SK-N-SH treated with all-trans-retinoic acid at 6 μM for 48 hours (cell line): Measurements from ENCODE around the gene GRK6.

ENCODE experiments used
- ATAC-seq: fragments of 200-7000 bp; cut with Tn5 transposase; 3 replicates; pipeline ENCODE4 v1.9.1; 2020; ENCODE audit warnings: mild to moderate bottlenecking, moderate library complexity
- BACH2 ChIP-seq: fragments of 250-450 bp; sonication (Bioruptor Pico); IDR thresholded peaks from 2 replicates; pipeline ENCODE4 v1.9.0; 2021; ENCODE audit warnings: mild to moderate bottlenecking, borderline replicate concordance
- CREB5 ChIP-seq: fragments of 250-450 bp; sonication (Bioruptor Pico); IDR thresholded peaks from 2 replicates; pipeline ENCODE4 v1.5.1; 2020; ENCODE audit warnings: low read depth, mild to moderate bottlenecking, moderate library complexity
- CSDC2 ChIP-seq: fragments of 250-450 bp; sonication (Bioruptor Pico); IDR thresholded peaks from 2 replicates; pipeline ENCODE4 v1.5.0; 2020; ENCODE audit warnings: mild to moderate bottlenecking, moderate library complexity
- CSRNP3 ChIP-seq: fragments of 250-450 bp; sonication (Bioruptor Pico); IDR thresholded peaks from 2 replicates; pipeline ENCODE4 v1.5.1; 2021; ENCODE audit warnings: mild to moderate bottlenecking, moderate library complexity
- GLIS3 ChIP-seq: fragments of 250-450 bp; sonication (Bioruptor Pico); IDR thresholded peaks from 2 replicates; pipeline ENCODE4 v1.5.0; 2020; ENCODE audit warnings: mild to moderate bottlenecking, moderate library complexity
- ISL1 ChIP-seq: fragments of 250-450 bp; sonication (Bioruptor Pico); IDR thresholded peaks from 2 replicates; pipeline ENCODE4 v2.1.2; 2022; ENCODE audit warnings: mild to moderate bottlenecking, moderate library complexity
- OSR1 ChIP-seq: fragments of 250-450 bp; sonication (Bioruptor Pico); IDR thresholded peaks from 2 replicates; pipeline ENCODE4 v1.8.0; 2022; ENCODE audit warnings: moderate library complexity, mild to moderate bottlenecking, inconsistent platforms
- PATZ1 ChIP-seq: fragments of 250-450 bp; sonication (Bioruptor Pico); IDR thresholded peaks from 2 replicates; pipeline ENCODE4 v1.8.0; 2020; ENCODE audit warnings: mild to moderate bottlenecking, moderate library complexity, borderline replicate concordance
- POU6F1 ChIP-seq: fragments of 250-450 bp; sonication (Bioruptor Pico); IDR thresholded peaks from 2 replicates; pipeline ENCODE4 v1.8.0; 2021; ENCODE audit warnings: low read depth, mild to moderate bottlenecking, moderate library complexity, borderline replicate concordance
- PPARA ChIP-seq: fragments of 250-450 bp; sonication (Bioruptor Pico); IDR thresholded peaks from 2 replicates; pipeline ENCODE4 v1.5.0; 2020; ENCODE audit warnings: mild to moderate bottlenecking, borderline replicate concordance
- RARB ChIP-seq: fragments of 250-450 bp; sonication (Bioruptor Pico); IDR thresholded peaks from 2 replicates; pipeline ENCODE4 v1.8.0; 2021; ENCODE audit warnings: mild to moderate bottlenecking, moderate library complexity
- SNAI2 ChIP-seq: fragments of 250-450 bp; sonication (Bioruptor Pico); IDR thresholded peaks from 2 replicates; pipeline ENCODE4 v1.5.0; 2020; ENCODE audit warnings: mild to moderate bottlenecking, moderate library complexity
- TCF4 ChIP-seq: fragments of 250-450 bp; sonication (Bioruptor Pico); IDR thresholded peaks from 2 replicates; pipeline ENCODE4 v1.8.0; 2021; ENCODE audit warnings: mild to moderate bottlenecking, moderate library complexity, borderline replicate concordance
- TOX ChIP-seq: fragments of 250-450 bp; sonication (Bioruptor Pico); IDR thresholded peaks from 2 replicates; pipeline ENCODE4 v1.8.0; 2021; ENCODE audit warnings: mild to moderate bottlenecking, moderate library complexity, borderline replicate concordance
- TSHZ2 ChIP-seq: fragments of 250-450 bp; sonication (Bioruptor Pico); IDR thresholded peaks from 2 replicates; pipeline ENCODE4 v1.5.0; 2020; ENCODE audit warnings: mild to moderate bottlenecking, moderate library complexity
- ZC3H10 ChIP-seq: fragments of 250-450 bp; sonication (Bioruptor Pico); IDR thresholded peaks from 2 replicates; pipeline ENCODE4 v1.5.1; 2021; ENCODE audit warnings: mild to moderate bottlenecking, moderate library complexity
- ZFP3 ChIP-seq: fragments of 250-450 bp; sonication (Bioruptor Pico); IDR thresholded peaks from 2 replicates; pipeline ENCODE4 v1.5.0; 2020; ENCODE audit warnings: mild to moderate bottlenecking, moderate library complexity
- ZFP30 ChIP-seq: fragments of 450-650 bp; formaldehyde crosslinking; IDR thresholded peaks from 2 replicates; pipeline ENCODE4 v1.5.0; 2022; ENCODE audit warnings: mild to moderate bottlenecking, moderate library complexity
- ZNF70 ChIP-seq: fragments of 450-650 bp; formaldehyde crosslinking; IDR thresholded peaks from 2 replicates; pipeline ENCODE4 v1.5.0; 2020; ENCODE audit warnings: mild to moderate bottlenecking, moderate library complexity
- ZNF8 ChIP-seq: fragments of 450-650 bp; formaldehyde crosslinking; IDR thresholded peaks from 2 replicates; pipeline ENCODE4 v1.5.0; 2020; ENCODE audit warnings: mild to moderate bottlenecking, moderate library complexity

Gene GRK6

GRCh38 chr5:177432839-177433657 lies 6.6 kb downstream of the GRK6 start:
- no peak for ATAC-seq
- no peak for TF ChIP-seq ISL1 (CRISPR knock-in tag)
- TF ChIP-seq, all 23 proteins: peak for 0

- no peak for ATAC-seq
- TF ChIP-seq PATZ1 (CRISPR knock-in tag) (no peak), ZFP3 (no peak), GLIS3 (CRISPR knock-in tag) (no peak), BACH2 (CRISPR knock-in tag) (no peak), TSHZ2 (CRISPR knock-in tag) (no peak), CSDC2 (CRISPR knock-in tag) (no peak), POU6F1 (no peak), CREB5 (no peak), TCF4 (no peak), RARB (CRISPR knock-in tag) (no peak), ZNF8 (CRISPR knock-in tag) (no peak), ZFP30 (no peak), SNAI2 (no peak), PPARA (CRISPR knock-in tag) (no peak), ZC3H10 (CRISPR knock-in tag) (no peak), OSR1 (CRISPR knock-in tag) (no peak), ISL1 (CRISPR knock-in tag) (no peak)
Observed at GRCh38 chr5:177433658-177434217, 7.3 kb downstream of the GRK6 start.

- TF ChIP-seq RARB (CRISPR knock-in tag) (no peak), ISL1 (CRISPR knock-in tag) (no peak), TOX (no peak), POU6F1 (no peak), GLIS3 (CRISPR knock-in tag) (no peak), PATZ1 (CRISPR knock-in tag) (no peak), OSR1 (CRISPR knock-in tag) (no peak), ZNF70 (no peak), ZNF8 (CRISPR knock-in tag) (no peak), PPARA (CRISPR knock-in tag) (no peak), SNAI2 (no peak), CSRNP3 (CRISPR knock-in tag) (no peak), TSHZ2 (CRISPR knock-in tag) (no peak)
- ATAC-seq: 0 out of 3 replicates have a peak, but pooled peaks have one; percentile 4
Observed at GRCh38 chr5:177434437-177434836, 8.0 kb downstream of the GRK6 start.
